GM12878 (cell line): ENCODE data around the gene PHAF1. TPM values are rescaled to one million over a fixed set of nuclear protein-coding genes. Genes with fewer than 3 reads are reported as not detected.

Source experiments
- ATAC-seq: fragments of 200-7000 bp; cut with Tn5 transposase; 3 replicates; pipeline ENCODE4 v1.9.1; 2020; ENCODE audit warnings: mild to moderate bottlenecking, moderate library complexity
- BruUV-seq: library from RNA; stranded (reverse); fragments of 400-500 nt; replicated peaks from 2 replicates; lab custom pipeline; 2021; lab: Mats Ljungman, UMichigan
- CTCF ChIA-PET: fragments of 300-600 bp; sonication (Branson Sonifier 250); formaldehyde crosslinking; extraction: SDS; loops from one replicate; lab custom pipeline; 2021; ENCODE audit warnings: inconsistent platforms; lab: Yijun Ruan, JAX
- POLR2A ChIA-PET: fragments of 350-600 bp; formaldehyde crosslinking; extraction: SDS; loops from one replicate; lab custom pipeline; 2021; ENCODE audit warnings: inconsistent platforms; lab: Charles Lee
- RAD21 ChIA-PET: fragments of 300-600 bp; sonication (Branson Sonifier 250); formaldehyde crosslinking; loops from one replicate; lab custom pipeline; 2023; ENCODE audit warnings: antibody characterized with exemption; ENCODE audit not compliant: unreplicated experiment; lab: Charles Lee
- SMC1A ChIA-PET: fragments of 300-600 bp; sonication (Branson Sonifier 250); formaldehyde crosslinking; loops from one replicate; lab custom pipeline; 2023; ENCODE audit not compliant: unreplicated experiment, uncharacterized antibody; lab: Charles Lee
- DNase-seq: peaks from one replicate; pipeline ENCODE4 v3.0.0-alpha.2; 2011; ENCODE audit warnings: low read depth, low spot score
- FAIRE-seq: peaks from 3 replicates; lab custom pipeline; 2011; peaks lifted over from hg19 to GRCh38; lab: Jason Lieb, UNC
- H2AFZ ChIP-seq: 2 replicates; pipeline ENCODE4 v1.6.0; 2011; ENCODE audit warnings: low read depth, low read length, control low read depth; ENCODE audit not compliant: control insufficient read depth
- H3K27ac ChIP-seq: 2 replicates; pipeline ENCODE4 v1.5.1; 2011; ENCODE audit warnings: control low read depth; ENCODE audit not compliant: control insufficient read depth, insufficient read depth
- H3K27me3 ChIP-seq, 2 experiments: replicated peaks in 1 of 2; 2 replicates each; pipeline versions ENCODE4 v1.6.0 to v1.6.1; 2011; ENCODE audit warnings: low read length in 1 of 2; ENCODE audit not compliant: control insufficient read depth in 2 of 2, insufficient read depth in 2 of 2
- H3K36me3 ChIP-seq, 2 experiments: 2 replicates each; pipeline ENCODE4 v1.5.1; 2011; ENCODE audit warnings: low read length in 1 of 2; ENCODE audit not compliant: control insufficient read depth in 2 of 2, insufficient read depth in 2 of 2
- H3K4me1 ChIP-seq: 2 replicates; pipeline ENCODE4 v1.6.1; 2011; ENCODE audit warnings: mild to moderate bottlenecking, low read length, moderate library complexity, mixed read lengths; ENCODE audit not compliant: control insufficient read depth, insufficient read depth
- H3K4me2 ChIP-seq: 2 replicates; pipeline ENCODE4 v1.6.0; 2011; ENCODE audit warnings: control low read depth; ENCODE audit not compliant: control insufficient read depth, insufficient read depth
- H3K4me3 ChIP-seq: fragments of 200-600 bp; sonication (generic); 2 replicates; pipeline ENCODE4 v1.5.1; 2016
- H3K79me2 ChIP-seq: 2 replicates; pipeline ENCODE4 v1.6.0; 2011; ENCODE audit warnings: low read length; ENCODE audit not compliant: control insufficient read depth, insufficient read depth
- H3K9ac ChIP-seq: 2 replicates; pipeline ENCODE4 v1.8.0; 2011; ENCODE audit warnings: low read length, control low read depth, mixed read lengths; ENCODE audit not compliant: control insufficient read depth, insufficient read depth
- H3K9me3 ChIP-seq: replicated peaks from 3 replicates; pipeline ENCODE4 v1.5.1; 2011; ENCODE audit warnings: mild to moderate bottlenecking, low read length; ENCODE audit not compliant: control insufficient read depth, insufficient read depth
- H4K20me1 ChIP-seq: 2 replicates; pipeline ENCODE4 v1.6.0; 2011; ENCODE audit not compliant: control insufficient read depth, insufficient read depth
- EZH2 ChIP-seq: IDR thresholded peaks from 2 replicates; pipeline ENCODE4 v1.6.1; 2012; ENCODE audit warnings: low read depth, mild to moderate bottlenecking, control low read depth, inconsistent platforms, low read length, borderline replicate concordance; ENCODE audit not compliant: control insufficient read depth
- IRF4 ChIP-seq: IDR thresholded peaks from 2 replicates; pipeline ENCODE4 v1.6.1; 2011; ENCODE audit warnings: low read depth, low read length
- LARP7 ChIP-seq: fragments of 450-650 bp; IDR thresholded peaks from 2 replicates; pipeline ENCODE4 v1.6.1; 2017; ENCODE audit warnings: mild to moderate bottlenecking
- MYB ChIP-seq: fragments of 150-350 bp; IDR thresholded peaks from 2 replicates; pipeline ENCODE4 v1.6.1; 2014; ENCODE audit warnings: mild to moderate bottlenecking, low read depth, low read length, borderline replicate concordance
- NR2F1 ChIP-seq: fragments of 450-650 bp; conservative IDR thresholded peaks from 2 replicates; pipeline ENCODE4 v1.6.1; 2017; ENCODE audit warnings: mild to moderate bottlenecking
- POLR2AphosphoS2 ChIP-seq: IDR thresholded peaks from 2 replicates; pipeline ENCODE4 v1.6.1; 2011; ENCODE audit warnings: low read depth, mild to moderate bottlenecking, low read length, improper control_type of control experiment, moderate library complexity
- RFX5 ChIP-seq: IDR thresholded peaks from 2 replicates; pipeline ENCODE4 v1.6.1; 2011; ENCODE audit warnings: low read depth, low read length, improper control_type of control experiment
- SPI1 ChIP-seq: IDR thresholded peaks from 2 replicates; pipeline ENCODE4 v1.6.1; 2011; ENCODE audit warnings: low read depth, mild to moderate bottlenecking, low read length, moderate library complexity, borderline replicate concordance; ENCODE audit not compliant: insufficient read depth
- SUZ12 ChIP-seq: fragments of 200-600 bp; sonication (generic); IDR thresholded peaks from one replicate; pipeline ENCODE4 v1.6.1; 2018; ENCODE audit warnings: antibody characterized with exemption, mild to moderate bottlenecking; ENCODE audit not compliant: unreplicated experiment
- TCF12 ChIP-seq: IDR thresholded peaks from 2 replicates; pipeline ENCODE4 v1.6.1; 2011; ENCODE audit warnings: low read depth, mild to moderate bottlenecking, low read length
- TCF3 ChIP-seq: IDR thresholded peaks from 2 replicates; pipeline ENCODE4 v1.6.1; 2012; ENCODE audit warnings: low read depth, mild to moderate bottlenecking, low read length, borderline replicate concordance; ENCODE audit not compliant: insufficient read depth
- WRNIP1 ChIP-seq: IDR thresholded peaks from 2 replicates; pipeline ENCODE4 v1.6.1; 2011; ENCODE audit warnings: low read depth, low read length, improper control_type of control experiment, borderline replicate concordance
- WGBS: methylation state at CpG from one replicate; pipeline ENCODE4 v1.1.6; 2016; ENCODE audit warnings: low lambda C conversion rate; ENCODE audit not compliant: insufficient replicate concordance, insufficient coverage; ENCODE audit errors: missing lambda C conversion rate; 5-methylcytosine and 5-hydroxymethylcytosine counted together
- in situ Hi-C: fragments of 300-500 bp; cut with MboI; formaldehyde crosslinking; loops from 9 replicates; pipeline ENCODE4 v1.14.3; 2018; ENCODE audit warnings: mixed read lengths
- intact Hi-C: fragments of 100-400 bp; cut with micrococcal nuclease; formaldehyde crosslinking; loops from one replicate; pipeline ENCODE4 v1.14.2; 2022; ENCODE audit not compliant: unreplicated experiment
- polyA plus RNA-seq, 11 experiments: library from polyadenylated mRNA; depleted of rRNA in 4 of 11; unstranded in 6 of 11; stranded (reverse) in 5 of 11; fragments of >200 nt; fragmentation: Nextera tagmentation in 4 of 11; fragmentation: Illumina TruSeq in 1 of 11; extraction: Ambion mirVana in 4 of 11; extraction: Trizol in 1 of 11; gene quantifications; 1 replicate in 1 of 11; 2 replicates in 10 of 11; pipeline versions ENCODE4 v1.2.1 to v1.2.3, GENCODE V29; 2011 to 2016; ENCODE audit warnings: inconsistent platforms in 2 of 11, missing spikeins in 2 of 11, low read depth in 1 of 11
- total RNA-seq, 4 experiments: library from RNA; depleted of rRNA in 3 of 4; stranded (reverse); fragments of >200 nt in 3 of 4; fragmentation: Illumina TruSeq in 1 of 4; extraction: Trizol in 1 of 4; gene quantifications; 2 replicates each; pipeline versions ENCODE4 v1.2.1 to v1.2.3, GENCODE V29; 2013 to 2021

Gene PHAF1
- total and polyA plus RNA-seq, 10 of the 15 experiments (the other 5 are each of a cell fraction or from before 2014, with no cell fraction given) = 4.5 to 20.9 (median 14.9) TPM

GRCh38 chr16:67147437-67148140 is 37.8 kb downstream of the PHAF1 start:
- no peaks in the 10 kb centered on the region for H3K27me3 ChIP-seq
- in situ Hi-C loops (no loop called here), intact Hi-C loops (no loop called here)
- no peak overlapping the region for H3K4me2 ChIP-seq
- ChIA-PET CTCF (interaction anchor here (1.4 kb wide), 1 partner anchor 136 kb away, joined by 6 read pairs; no protein-coding TSS in a partner anchor), SMC1A (no interaction called here), RAD21 (interaction anchor here (0.8 kb wide), 1 partner anchor 130 kb away, joined by 4 read pairs; no protein-coding TSS in a partner anchor), POLR2A (interaction anchor here (0.6 kb wide), 1 partner anchor 11 kb away, joined by 4 read pairs; no protein-coding TSS in a partner anchor)
- H3K9me3 ChIP-seq = no peaks in the 10 kb centered on the region
- H3K36me3 ChIP-seq = peaks cover 20 to 28% of the 10 kb centered on the region in 2 experiments; a peak in 3 of 4 replicates
- TF ChIP-seq SPI1 (no peak), TCF3 (no peak), TCF12 (no peak), MYB (no peak), POLR2AphosphoS2 (no peak), WRNIP1 (no peak)
- H3K27ac ChIP-seq = no peak overlapping the region
- H3K9ac ChIP-seq = no peak overlapping the region
- BruUV-seq = no TSS peak
- no peak overlapping the region for H3K4me3 ChIP-seq
- ATAC-seq = no peak
- H3K4me1 ChIP-seq = no peaks in the 10 kb centered on the region; the same call in 1 of the 2 replicates
- DNase-seq = no peak
- no peaks in the 10 kb centered on the region for H4K20me1 ChIP-seq
- 98% methylated on average over 4 of the region's 4 CpGs for WGBS
- FAIRE-seq = no peak
- H3K79me2 ChIP-seq = no peaks in the 10 kb centered on the region
- no peak overlapping the region for H2AFZ ChIP-seq

- Histone ChIP-seq H3K36me3 (peaks cover 19 to 23% of the 10 kb centered on the region in 2 experiments; a peak in 3 of 4 replicates), H2AFZ (no peak overlapping the region), H4K20me1 (no peaks in the 10 kb centered on the region), H3K27ac (no peak overlapping the region), H3K9me3 (no peaks in the 10 kb centered on the region), H3K4me2 (no peak overlapping the region), H3K79me2 (no peaks in the 10 kb centered on the region), H3K4me1 (no peaks in the 10 kb centered on the region; the same call in 1 of the 2 replicates), H3K9ac (no peak overlapping the region), H3K27me3 (no peaks in the 10 kb centered on the region), H3K4me3 (no peak overlapping the region)
- ChIA-PET CTCF (no interaction called here), SMC1A (no interaction called here), RAD21 (no interaction called here), POLR2A (no interaction called here)
- no peak for TF ChIP-seq LARP7
- TF ChIP-seq RFX5 = no peak
- TF ChIP-seq IRF4 = no peak
- TF ChIP-seq EZH2 = no peak
- TF ChIP-seq SUZ12 = no peak
- no peak for TF ChIP-seq NR2F1
- FAIRE-seq (no peak), DNase-seq (no peak), ATAC-seq (no peak)
- intact Hi-C loops = no loop called here
- BruUV-seq = no TSS peak
- in situ Hi-C loops = no loop called here
- 100% methylated on average over 2 of the region's 2 CpGs for WGBS
These were observed 38.5 kb downstream of the PHAF1 start for GRCh38 chr16:67148221-67148620.
